ENCODE measurements around the gene DHX8. TPM values are rescaled to one million over a fixed set of nuclear protein-coding genes. Genes with fewer than 3 reads are reported as not detected.

DHX8 gene
- total and polyA plus RNA-seq, 10 of the 15 experiments (the other 5 are each of a cell fraction or from before 2014, with no cell fraction given): 27.6 to 50.4 (median 35.7) TPM

DNA sequence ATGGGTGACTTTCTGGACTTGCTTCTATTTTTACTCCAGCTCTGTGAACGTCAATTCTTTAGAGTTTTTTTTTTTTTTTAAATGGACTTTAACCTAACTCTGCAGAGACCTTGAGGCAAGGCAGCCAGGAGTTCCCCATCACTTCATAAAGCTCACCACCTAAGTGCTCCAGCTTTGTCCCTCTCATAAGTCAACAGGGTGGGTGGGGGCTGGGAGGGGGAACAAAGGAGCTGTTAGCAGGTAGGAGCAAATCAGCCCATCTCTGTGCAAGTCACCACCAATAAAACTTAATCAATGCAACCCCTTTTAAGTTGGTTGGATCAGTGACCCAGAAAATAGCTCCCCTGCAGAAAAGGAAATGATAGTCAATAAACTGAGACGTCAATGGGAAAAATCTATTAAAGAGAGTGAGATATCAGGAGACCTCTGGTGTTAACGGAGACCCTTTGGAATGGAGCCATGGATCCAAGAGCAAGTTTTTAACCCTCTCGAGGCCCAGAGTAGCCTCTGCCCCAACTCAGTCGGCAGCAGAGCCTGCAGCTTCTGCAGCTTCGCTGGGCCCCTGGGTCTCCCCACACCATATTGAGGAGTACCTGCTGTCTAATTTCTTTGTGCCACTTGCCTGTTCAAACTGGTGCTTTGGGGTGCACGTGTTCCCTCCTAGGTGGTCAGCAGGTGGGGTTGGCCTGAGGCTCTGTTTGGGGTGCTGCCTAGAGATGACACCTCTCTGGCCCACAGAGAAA is 90.0 kb downstream of the DHX8 start (continued):
- TF ChIP-seq ZZZ3 (IDR thresholded peaks at IDR 0.05; ENCODE audit: control insufficient read depth, insufficient read length, low read depth) (no peak), RELB (IDR thresholded peaks at IDR 0.05; ENCODE audit: low read depth) (0 out of 2 replicates have a peak, but pooled peaks have one; percentile 27), IRF5 (IDR thresholded peaks at IDR 0.05; ENCODE audit: borderline replicate concordance) (no peak)

DNA sequence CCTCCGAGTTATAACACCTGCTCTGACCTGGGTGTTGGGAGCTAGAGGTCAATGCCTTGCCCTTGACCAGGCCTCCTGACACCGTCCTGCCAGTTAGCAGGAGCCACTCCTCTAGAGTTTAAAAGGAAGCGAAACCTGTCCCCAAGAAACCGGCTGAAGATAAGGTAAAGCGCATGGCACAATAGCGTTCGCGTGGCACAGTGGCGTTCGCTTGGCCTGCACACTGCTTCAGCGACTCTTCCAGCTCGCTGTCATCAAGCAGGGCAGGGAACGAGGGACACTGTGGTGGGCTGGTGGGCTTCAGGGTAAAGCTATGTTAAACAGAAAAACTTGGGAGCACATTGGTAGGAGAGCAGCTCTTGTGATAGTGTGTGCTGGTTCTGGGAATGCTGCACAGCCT is 90.6 kb downstream of the DHX8 start:
- SMC1A ChIA-PET (ENCODE audit: uncharacterized antibody, unreplicated experiment): interaction anchor here (0.7 to 9.3 kb wide), 18 partner anchors 11 to 192 kb away, joined by 3 to 118 read pairs (median 4); partner anchors contain the start of genes DHX8 and ETV4
- intact Hi-C loops (cut with micrococcal nuclease; ENCODE audit: unreplicated experiment): no loop called here
- Histone ChIP-seq H3K79me2 (ENCODE audit: control insufficient read depth, insufficient read depth, low read length) (no peaks in the 10 kb centered on the region), H3K27me3 (replicated peaks in 1 of 2; ENCODE audit: control insufficient read depth in 2 of 2, insufficient read depth in 2 of 2, low read length in 1 of 2) (no peaks in the 10 kb centered on the region), H2AFZ (ENCODE audit: control insufficient read depth, low read depth, low read length) (no peak overlapping the region), H4K20me1 (ENCODE audit: control insufficient read depth, insufficient read depth) (no peaks in the 10 kb centered on the region; the same call in 1 of the 2 replicates), H3K9ac (ENCODE audit: control insufficient read depth, insufficient read depth, low read length) (no peak overlapping the region), H3K4me3 (no peak overlapping the region), H3K4me1 (ENCODE audit: control insufficient read depth, insufficient read depth, low read length) (peaks cover 15% of the 10 kb centered on the region), H3K27ac (ENCODE audit: control insufficient read depth, insufficient read depth) (no peak overlapping the region), H3K9me3 (replicated peaks; ENCODE audit: control insufficient read depth, insufficient read depth, low read length) (no peaks in the 10 kb centered on the region), H3K4me2 (ENCODE audit: control insufficient read depth, insufficient read depth) (no peak overlapping the region), H3K36me3 (ENCODE audit: control insufficient read depth in 2 of 2, insufficient read depth in 2 of 2, low read length in 1 of 2) (no peaks in the 10 kb centered on the region)
- in situ Hi-C loops (cut with MboI): no loop called here
- 59% methylated on average over 13 of the region's 13 CpGs for WGBS (ENCODE audit: insufficient coverage, insufficient replicate concordance, low lambda C conversion rate, missing lambda C conversion rate)
- POLR2A ChIA-PET: interaction anchor here (0.5 to 1.7 kb wide), 5 partner anchors 11 to 87 kb away, joined by 3 to 6 read pairs (median 3); partner anchors contain the start of gene MEOX1
- no peak for ATAC-seq
- CTCF ChIA-PET: interaction anchor here (0.8 to 7.6 kb wide), 18 partner anchors 12 to 206 kb away, joined by 3 to 134 read pairs (median 4); partner anchors contain the start of genes DHX8, MEOX1 and SOST
- TF ChIP-seq, protein P1, sequence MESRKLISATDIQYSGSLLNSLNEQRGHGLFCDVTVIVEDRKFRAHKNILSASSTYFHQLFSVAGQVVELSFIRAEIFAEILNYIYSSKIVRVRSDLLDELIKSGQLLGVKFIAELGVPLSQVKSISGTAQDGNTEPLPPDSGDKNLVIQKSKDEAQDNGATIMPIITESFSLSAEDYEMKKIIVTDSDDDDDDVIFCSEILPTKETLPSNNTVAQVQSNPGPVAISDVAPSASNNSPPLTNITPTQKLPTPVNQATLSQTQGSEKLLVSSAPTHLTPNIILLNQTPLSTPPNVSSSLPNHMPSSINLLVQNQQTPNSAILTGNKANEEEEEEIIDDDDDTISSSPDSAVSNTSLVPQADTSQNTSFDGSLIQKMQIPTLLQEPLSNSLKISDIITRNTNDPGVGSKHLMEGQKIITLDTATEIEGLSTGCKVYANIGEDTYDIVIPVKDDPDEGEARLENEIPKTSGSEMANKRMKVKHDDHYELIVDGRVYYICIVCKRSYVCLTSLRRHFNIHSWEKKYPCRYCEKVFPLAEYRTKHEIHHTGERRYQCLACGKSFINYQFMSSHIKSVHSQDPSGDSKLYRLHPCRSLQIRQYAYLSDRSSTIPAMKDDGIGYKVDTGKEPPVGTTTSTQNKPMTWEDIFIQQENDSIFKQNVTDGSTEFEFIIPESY (IDR thresholded peaks at IDR 0.05): peak; percentile 61; the same call in 1 of the 2 replicates
- no peak for TF ChIP-seq RBBP5 (conservative IDR thresholded peaks at IDR 0.05)
- DNase-seq (ENCODE audit: low read depth, low spot score): no peak
- no peak for FAIRE-seq
- BruUV-seq (replicated peaks): no TSS peak
- RAD21 ChIA-PET (ENCODE audit: unreplicated experiment): interaction anchor here (0.7 to 8.6 kb wide), 20 partner anchors 11 to 214 kb away, joined by 3 to 334 read pairs (median 6); partner anchors contain the start of genes DHX8, DUSP3, ETV4 and MEOX1
